Activated T-cell treated with anti-CD3 and anti-CD28 coated beads for 48 hours (primary cell): ENCODE measurements around the gene GAB1.
A peak's percentile ranks its signal among the peaks of the same experiment; 100 is the strongest.

Experiments used
- DNase-seq: peaks from one replicate; pipeline ENCODE4 v3.0.0-alpha.2; 2020; ENCODE audit warnings: low read depth

GAB1 gene

GRCh38 chr4:143489106-143489505 is 152.4 kb downstream of the GAB1 start:
- DNase-seq: no peak

DNA sequence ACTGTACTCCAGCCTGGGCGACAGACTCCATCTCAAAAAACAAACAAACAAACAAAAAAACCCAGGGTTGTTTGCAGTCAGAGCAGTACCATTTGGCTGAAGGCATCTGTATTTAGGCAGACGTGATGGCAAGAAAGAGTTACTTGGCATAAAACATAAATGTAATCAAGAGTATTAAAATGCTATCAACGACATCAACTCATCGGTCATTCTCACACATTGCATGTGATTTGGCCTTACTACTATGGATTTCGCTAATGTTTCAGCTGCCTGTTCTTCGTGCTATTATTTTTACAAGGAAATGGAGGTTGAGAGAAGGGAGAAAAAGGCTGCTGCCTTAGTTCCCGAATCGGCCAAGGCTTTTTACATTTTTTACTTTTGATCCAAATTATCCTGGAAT is 161.3 kb downstream of the GAB1 start:
- DNase-seq: no peak

- no peak for DNase-seq
These were observed 165.6 kb downstream of the GAB1 start for GRCh38 chr4:143502231-143502630.

DNA sequence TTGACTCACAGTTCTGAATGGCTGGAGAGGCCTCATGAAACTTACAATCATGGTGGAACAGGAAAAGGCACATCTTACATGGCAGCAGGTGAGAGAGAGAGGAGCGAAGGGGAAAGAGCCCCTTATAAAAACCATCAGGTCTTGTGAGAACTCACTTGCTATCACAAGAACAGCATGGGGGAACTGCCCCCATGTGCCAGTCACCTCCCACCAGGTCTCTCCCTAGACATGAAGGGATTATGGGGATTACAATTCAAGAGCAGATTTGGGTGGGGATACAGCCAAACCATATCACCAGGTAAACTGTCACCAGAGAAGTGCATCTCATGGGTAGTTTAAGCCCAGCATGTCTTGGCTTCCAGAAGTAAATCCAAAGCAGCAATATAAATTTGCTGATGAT is 169.4 kb downstream of the GAB1 start:
- DNase-seq: no peak

GRCh38 chr4:143511906-143512305 is 175.2 kb downstream of the GAB1 start:
- DNase-seq: no peak

GRCh38 chr4:143512978-143513313 is 176.3 kb downstream of the GAB1 start:
- no peak for DNase-seq

- DNase-seq: peak; percentile 90
These were observed 176.9 kb downstream of the GAB1 start, which contains the start of gene SMARCA5 for GRCh38 chr4:143513314-143514168. TSS of gene SMARCA5 (plus strand) at chr4:143513702. CDS start at chr4:143513925, 223 bp downstream.

DNA sequence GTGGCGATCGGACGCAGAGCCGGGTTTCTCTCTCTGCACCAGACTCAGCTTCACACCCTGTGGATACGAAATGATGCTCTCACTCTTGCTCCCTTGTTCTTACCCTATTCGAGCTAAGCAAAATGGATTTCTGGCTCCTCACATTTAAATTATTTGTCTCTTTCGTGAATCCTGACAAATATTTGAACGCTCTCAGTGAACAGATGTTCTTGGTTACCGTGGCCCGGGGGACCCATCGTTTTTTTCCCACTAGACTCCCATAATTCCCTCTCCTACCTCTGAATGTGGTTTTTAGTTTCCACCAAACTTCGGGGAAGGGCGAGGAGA is 177.5 kb downstream of the GAB1 start:
- no peak for DNase-seq

- DNase-seq: no peak
These were observed 177.8 kb downstream of the GAB1 start for GRCh38 chr4:143514497-143514896.

GRCh38 chr4:143514901-143515300 is 178.2 kb downstream of the GAB1 start:
- no peak for DNase-seq

- DNase-seq: no peak
These were observed 179.2 kb downstream of the GAB1 start for GRCh38 chr4:143515905-143516304.

GRCh38 chr4:143517764-143518163 is 181.1 kb downstream of the GAB1 start:
- no peak for DNase-seq
